Measurements from ENCODE around the gene MAS1L.

Gene MAS1L

DNA sequence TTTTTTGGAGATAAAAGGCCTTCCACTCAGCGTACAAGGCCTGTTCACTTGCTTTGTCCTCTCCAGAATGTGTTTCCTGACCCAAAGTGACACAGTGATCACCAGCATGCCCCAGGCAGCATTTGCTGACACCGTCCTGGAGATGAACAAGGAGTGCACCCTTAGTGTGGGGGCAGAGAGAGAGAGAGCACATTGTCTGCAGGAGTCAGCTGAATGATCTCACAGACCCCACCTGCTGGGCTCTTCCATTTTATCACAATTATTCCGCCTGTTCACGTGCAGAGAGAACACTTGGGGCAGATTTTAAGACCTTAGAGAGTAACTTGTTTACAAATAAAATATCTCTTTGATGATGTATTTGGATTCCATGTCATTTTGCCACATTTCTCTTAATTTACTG lies 22.4 kb upstream of the MAS1L start:
- no peak for DNase-seq

DNA sequence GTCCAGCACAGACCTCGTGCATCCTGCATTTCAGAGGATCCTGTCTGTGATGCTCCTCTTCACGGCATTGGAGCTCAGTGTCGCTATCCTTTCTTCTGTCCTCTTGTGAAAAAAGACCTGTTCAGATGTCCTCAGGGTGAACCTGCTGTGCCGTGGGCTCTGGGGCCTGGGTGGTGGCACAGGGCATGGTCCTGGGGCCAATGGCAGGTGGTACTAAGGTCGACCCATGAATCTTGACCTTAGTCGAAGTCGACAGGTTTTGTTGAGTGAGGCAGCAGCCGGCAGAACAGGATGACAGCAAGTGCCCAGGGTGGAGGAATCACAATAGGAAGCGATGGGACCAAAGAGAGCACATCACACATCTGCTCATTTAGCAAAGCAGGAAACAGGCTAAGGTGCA lies 22.0 kb upstream of the MAS1L start:
- DNase-seq = no peak

DNA sequence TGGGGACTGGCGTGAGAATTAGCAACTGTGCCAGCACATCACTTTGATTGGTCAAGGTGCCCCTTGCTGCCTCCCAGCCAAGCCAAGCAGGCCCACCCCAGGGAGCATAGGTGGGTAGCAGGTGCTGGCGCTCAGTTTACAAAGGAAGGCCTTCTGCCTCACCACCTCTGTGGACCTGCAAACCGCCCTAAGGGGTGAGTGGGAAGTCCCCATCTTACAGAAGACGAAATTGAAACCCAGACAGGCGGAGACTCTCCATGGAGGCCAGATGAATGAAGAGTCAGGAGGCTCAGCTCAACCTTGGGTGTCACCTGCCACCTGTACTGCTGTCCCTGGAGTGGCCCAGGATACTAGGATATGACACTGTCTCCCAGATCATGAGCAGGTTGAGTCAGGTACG lies 21.5 kb upstream of the MAS1L start:
- DNase-seq = no peak

DNA sequence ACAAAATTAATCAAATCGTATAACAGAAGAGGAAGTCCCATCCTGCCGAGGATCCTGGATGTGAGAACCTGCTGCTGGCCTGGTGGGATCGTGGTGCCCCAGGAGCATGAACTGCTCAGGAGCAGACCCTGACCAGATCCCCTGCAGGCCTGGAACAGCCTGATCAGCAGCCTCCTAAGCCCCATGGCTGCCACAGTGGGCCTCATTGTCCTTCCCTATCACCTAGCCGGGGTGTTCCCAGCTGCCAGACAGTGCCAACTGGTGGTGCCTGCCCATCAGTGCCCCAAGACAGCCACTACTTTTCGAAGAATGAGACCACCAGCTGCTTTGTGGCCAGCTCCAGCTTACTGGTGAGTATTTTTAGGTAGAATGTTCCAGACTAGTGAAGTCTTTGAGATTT lies 19.6 kb upstream of the MAS1L start:
- DNase-seq = no peak

DNA sequence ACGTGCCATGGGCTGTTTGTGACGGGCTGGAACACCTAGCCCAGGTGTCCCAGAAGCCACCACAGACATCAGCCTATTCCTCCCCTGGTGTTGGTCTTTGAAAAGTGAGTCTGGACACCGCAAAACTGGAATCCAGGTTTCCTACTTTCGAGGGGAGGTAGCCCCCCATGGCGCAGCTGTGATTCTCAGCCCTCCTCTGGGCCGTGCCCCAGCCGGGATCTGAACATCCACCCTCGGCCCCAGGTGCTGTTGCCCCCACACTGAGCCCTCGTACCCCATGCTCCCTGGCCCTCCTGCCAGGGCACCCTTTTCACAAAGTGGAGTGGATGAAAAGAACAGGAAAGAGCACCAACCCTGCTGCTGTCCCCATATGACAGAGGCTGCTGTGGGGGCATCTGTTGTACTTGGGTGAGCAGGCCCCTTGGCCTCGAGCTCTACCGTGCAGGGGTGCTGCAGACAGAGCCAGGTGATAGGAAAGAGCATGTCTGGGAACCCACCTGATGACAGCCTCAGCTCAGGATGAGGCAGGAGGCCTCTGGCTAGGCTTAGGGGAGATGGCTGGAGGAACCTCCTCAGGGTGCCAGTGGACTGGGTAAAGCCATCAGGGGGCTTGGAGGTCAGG lies 18.8 kb upstream of the MAS1L start:
- DNase-seq = no peak

DNA sequence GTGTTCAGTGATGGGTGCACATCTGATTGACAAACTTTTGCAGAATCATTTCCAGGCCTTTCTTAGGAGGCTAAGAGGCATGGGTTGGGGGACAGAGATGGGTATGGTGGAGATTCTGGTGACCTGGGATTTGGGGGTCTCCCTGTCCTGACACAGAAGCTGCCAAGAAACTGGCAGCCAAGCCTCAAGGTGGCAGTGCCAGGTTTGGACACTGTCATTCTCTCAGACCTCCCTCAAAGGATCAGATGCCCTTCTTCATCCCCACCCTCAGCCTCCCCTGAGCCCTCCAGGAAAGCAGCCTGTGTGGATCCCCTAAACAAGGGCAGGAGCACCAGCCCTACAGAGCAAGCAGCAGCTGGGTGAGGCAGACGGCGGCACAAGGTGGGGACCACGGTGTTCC lies 18.1 kb upstream of the MAS1L start:
- no peak for DNase-seq

DNA sequence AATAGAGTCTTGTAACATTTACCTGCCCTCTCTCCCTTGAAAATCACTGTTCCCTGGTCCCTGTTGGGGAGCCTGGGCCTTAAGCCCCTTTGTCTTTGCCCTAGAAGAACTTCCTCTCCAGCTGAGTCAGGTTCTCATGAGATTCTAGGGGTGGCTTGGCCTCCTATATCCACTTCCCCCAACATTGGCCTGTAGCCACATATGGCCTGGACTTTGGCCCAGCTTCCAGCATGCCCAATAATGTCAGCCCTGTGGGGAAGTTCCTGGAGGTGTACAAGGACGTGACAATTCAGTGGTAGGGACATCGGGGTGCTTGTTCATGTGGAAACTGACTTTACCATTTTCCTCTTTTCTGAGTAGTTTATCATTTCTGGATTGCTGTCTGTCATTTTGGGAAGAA lies 17.2 kb upstream of the MAS1L start:
- no peak for DNase-seq

DNA sequence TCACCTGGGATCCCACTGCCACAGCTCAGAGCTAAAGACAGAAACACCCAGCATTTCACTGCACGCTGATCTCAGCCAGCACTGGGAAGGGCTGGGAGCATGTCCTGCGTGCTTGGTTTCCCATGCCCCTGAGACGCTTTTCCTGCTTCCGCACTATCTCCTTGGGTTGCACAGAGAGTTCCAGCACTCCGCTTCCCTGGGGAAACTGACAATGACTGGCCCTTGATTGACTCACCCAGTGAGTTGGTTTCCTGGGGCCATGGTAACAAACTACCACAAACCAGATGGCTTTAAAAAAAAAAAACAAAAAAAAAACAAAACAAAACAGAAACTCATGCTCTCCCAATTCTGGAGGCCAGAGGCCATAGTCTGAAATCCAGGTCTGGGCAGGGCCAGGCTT lies 14.8 kb upstream of the MAS1L start:
- no peak for DNase-seq

DNA sequence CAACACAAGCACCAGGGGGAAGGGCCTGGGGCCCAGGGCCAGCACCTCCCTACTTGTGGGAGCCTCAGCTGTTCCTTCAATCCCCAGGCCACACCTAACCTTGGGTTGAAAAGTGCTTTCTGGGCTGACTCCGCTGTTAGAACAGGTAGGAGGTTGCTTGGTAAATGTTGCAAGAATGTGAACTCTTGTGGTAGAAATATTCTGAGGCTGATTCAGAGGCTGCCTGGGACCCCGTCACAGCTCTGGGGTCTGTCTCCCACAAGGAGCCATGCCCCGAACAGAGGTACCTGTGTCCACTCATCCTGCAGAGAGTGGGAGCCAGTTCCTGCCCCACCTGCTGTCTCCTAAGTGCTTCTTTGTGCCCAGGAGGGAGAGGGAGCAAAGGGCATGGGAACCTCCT lies 14.4 kb upstream of the MAS1L start:
- DNase-seq = no peak

DNA sequence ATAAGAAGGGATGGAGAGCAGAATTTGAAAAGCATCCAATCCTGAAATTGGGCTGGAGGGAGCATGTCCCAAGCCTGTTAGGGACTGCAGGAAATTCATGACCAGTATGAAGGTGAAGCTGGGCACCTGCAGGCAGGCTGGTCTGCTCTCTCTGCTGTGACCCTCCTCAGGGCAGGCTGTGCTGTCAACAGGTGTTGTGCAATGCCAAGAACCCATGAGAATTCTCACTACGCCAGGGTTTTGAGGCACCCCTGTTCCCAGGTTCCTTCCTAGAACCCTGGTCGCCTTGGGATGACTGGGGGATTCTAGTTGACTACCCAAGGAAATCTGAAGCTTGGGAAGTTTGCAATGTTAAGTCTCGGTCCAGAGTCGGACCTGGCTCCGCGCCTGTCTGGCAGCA lies 13.3 kb upstream of the MAS1L start:
- no peak for DNase-seq

DNA sequence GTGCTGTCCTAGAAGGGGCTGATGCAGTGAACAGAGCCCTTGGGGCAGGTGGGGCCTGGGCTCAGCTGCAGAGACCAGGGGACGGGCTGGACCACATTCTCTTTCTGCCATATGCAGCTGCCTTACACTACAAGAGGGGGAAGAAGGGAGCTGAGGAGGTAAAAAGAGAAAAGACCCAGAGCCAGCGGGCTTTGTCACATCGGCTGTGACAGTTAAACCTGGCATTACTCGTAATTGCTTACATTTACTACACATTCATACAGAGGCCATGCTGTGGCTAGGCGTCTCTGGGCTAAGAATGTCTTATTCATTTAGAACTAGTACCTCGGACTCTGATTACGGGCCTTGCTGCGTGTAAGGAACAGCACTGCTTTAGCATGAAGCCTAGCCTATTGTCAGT lies 12.8 kb upstream of the MAS1L start:
- no peak for DNase-seq

DNA sequence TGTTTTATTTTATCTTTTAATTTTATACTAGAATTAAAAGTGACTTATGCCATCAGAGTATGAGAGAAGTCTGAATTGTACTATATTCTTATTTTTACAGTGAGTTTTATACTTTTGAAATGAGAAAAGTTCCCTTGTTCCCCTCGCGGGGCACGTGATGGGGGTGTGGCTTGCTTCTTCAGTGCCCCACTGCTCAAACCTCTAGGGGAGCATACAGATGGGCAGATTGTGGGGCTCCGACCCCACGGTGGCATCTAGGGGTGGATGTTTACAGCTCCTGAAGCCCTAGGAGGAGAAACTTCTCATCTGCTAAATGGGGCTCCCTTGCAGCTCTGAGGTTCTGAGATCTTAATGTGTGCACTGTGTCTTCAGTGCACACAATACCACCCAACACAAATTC lies 11.9 kb upstream of the MAS1L start:
- no peak for DNase-seq

DNA sequence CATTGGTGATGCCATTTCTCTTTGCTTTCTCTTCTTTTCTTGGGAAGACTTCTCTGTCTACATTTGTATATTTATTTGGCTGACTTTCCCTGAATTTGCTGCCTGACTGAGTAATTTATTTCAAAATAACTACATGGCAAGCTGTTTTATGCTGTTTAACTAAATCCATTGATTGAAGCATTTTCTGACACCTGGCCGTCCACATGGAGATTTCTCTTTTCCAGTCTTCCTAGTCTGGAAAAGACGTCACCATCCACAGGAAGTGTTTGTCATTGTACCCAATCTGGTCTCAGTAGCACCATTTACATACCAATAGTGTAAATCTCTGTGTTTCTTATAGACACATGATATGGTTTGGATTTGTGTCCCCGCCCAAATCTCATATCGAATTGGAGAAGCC lies 9.2 kb upstream of the MAS1L start:
- no peak for DNase-seq

DNA sequence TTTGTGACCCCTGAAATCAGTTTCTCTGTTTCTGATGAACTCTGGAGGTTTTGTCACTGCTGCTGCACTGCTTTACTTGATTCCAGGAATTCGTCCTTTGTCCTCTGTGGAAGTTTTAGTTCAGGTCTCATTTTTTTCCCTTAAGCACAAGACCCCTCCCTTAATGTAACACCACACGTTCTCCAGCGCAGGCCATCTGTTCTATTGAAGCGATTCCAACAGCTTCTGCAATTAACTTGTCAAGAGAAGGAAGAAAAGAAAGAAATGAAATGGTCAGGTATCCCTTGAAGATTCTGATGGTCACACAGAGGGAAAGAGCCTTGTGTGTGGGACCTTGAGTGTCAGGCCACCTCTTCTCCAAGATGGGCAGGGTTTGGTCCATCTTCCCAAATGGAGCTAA lies 7.8 kb upstream of the MAS1L start:
- no peak for DNase-seq

DNA sequence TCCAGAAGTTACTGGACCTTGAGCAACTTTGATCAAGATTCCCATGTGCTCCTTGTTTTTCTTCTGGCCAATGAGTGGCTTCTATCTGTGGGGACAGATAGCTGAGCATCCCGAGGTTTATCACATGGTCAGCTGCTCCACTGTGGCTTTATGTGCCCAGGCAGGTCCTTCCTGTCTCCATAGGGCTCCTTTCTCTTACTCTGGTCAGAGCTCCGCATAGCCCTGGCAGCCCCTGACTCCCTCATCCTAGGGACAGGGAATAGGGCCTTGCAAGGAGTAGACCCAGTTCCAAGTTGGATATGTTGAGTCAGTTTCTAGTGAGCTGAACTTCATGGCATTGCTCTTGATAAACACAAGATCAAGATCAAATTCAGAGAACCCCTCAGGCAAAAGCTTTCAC lies 6.4 kb upstream of the MAS1L start:
- DNase-seq = no peak

DNA sequence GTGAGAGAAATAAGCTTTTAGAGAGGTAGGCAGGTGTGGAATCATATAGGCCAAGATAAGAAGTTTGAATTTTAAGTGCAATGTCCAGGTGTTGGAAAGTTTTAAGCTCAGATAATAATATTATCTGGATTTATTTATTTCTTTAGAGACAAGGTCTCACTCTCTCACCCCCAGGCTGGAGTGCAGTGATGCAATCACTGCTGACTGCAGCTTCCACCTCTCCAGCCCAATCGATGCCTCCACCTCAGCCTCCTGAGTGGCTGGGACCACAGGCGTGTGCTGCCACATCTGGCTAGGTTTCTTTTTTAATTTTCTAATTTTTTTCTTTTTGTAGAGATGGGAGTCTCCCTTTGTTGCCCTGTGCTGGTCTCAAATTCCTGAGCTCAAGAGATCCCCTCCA lies 5.5 kb upstream of the MAS1L start:
- no peak for DNase-seq

DNA sequence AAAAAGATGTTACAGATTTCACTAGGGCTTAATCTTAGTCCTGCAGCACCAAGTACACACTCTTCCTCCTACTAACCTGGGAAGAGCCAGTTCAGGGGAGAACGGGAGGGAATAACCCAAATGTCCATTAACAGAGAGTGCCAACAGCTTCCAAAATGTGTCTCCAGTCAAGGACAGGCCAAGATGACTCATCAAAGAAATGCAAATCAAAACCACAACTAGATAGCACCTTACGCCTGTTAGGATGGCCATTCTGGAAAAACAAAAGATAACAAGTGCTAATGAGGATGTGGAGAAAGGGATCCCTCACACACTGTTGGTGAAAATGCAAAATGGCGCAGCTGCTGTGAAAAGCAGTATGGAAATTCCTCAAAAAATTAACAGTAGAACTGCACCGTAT lies 3.8 kb upstream of the MAS1L start:
- DNase-seq = no peak

DNA sequence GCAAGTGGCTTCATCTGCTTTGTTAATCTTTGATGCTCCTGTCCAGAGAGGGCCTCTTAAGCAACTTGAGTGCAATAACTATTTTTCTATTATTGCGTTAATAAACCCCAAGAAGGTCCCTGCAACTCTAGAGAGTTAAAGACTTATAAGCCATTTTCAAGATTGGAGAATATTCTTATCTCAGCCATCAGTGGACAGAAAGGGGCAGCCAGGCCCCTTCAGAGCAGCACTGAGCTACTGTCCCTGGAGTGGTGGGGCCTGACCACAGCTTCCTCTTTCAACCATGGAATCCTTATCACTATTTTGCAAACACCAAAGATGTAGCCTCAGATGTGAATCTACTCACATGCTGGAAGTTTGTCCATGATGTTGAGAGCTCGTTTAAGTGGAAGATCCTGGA lies 2.8 kb upstream of the MAS1L start:
- DNase-seq = no peak

DNA sequence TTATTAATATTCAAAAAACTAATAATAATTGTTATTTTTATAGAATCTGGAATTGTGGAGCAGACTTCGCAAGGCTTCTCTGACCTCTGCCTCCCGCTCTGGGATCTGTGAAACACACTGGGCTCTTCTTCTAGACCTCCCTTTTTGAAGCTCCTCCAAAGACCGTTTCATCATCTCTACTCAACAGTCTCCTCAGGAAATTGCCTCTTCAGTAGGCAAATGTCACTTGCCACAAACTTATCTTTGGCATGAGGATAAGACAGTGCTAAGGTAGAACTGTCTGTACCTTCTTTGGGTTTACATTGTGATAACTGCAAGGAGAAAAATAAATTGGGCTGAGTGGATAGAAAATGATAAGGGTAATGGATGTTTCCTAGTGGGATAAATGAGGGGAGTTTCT lies 2.3 kb upstream of the MAS1L start:
- DNase-seq = no peak

DNA sequence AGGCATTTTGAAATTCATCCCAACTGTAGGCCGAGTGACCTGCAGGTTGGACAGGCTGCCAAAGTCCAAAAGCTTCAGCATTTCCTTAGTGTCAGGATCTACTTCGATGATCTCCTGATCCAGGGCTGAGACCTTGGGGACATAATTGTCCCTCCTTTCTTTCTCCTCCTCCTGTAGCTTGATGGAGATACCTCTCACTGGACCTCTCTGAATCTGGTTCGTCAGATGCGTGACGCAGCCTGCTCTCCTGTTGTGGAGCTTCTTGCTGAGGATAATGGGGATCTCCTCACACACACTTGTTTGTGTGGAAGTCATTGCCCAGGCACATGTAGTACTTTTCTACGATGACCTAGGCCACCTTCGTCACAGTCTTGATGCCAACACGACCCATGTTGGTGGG lies 1.5 kb upstream of the MAS1L start:
- no peak for DNase-seq

DNA sequence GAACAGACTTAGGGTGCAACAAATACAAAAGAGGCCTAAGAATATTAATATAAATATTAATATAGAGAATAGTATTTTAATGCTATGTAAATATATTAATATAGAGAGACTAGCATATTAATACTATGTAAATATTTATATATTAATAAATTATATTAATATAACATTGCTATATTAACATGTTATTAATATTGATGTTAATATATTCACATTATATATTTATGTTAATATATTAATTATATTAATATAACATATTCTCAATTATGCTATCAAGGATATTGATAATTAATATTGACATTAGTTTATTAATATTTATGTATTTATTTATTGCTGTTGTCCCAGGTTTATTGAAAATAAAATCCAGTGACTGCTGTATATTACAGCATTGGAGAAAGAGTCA lies 1.1 kb upstream of the MAS1L start:
- DNase-seq = no peak

DNA sequence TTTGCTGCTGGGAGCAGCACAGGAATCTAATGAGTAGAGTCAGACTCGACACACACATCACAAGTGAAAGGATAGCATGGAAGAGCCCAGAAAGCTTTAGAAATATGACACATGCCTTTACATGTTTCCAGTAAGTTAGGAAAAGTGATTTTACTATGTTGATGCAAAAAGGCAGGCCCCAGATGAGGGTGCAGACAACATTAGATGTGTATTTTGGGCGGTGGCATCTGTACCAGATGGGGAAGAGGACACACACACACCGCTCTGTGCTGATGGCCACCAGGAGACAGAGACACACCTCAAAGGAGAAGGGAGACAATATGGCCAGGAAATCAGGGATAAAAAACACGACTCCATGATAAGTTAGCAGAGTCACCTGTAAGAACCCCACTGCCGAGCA lies 625 bp downstream of the MAS1L start:
- no peak for DNase-seq

DNA sequence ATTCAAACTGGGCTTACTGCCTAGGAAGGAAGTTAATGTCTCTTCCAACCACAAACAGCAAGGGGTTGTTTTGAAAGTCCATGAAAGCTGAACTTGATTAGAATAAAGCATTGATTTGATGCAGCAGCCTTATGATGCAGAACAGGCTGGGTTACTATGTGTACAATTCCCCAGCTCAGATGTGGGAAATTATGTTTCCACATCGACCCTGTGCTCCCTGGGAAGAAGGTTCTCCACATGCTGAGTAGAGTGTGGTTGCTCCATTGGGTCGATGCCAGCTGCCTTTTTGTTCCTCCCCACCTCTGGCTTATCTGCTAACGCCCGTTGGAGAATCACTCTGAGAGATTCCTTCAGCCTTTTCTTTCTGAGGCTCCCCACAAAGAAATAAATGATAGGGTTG lies 1.2 kb downstream of the MAS1L start:
- no peak for DNase-seq

DNA sequence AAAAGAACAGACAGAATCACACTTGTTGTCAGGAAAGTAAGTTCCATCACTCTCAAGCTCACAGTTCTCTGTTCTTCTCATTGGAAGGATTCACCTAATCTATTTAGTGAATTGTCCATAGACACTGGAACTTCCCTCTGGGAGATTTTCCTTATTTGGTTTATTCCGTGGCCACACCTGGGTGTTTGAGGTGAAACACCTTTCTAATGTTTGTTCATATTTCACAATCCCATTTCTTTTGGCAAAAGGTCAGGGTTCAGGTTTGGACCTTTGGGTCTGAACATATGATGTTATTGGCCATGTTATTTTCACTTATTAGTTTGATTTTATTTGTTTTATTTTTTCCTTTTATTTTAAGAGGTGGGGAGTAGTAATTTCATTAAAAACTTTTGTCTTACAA lies 4.0 kb downstream of the MAS1L start:
- DNase-seq = no peak

DNA sequence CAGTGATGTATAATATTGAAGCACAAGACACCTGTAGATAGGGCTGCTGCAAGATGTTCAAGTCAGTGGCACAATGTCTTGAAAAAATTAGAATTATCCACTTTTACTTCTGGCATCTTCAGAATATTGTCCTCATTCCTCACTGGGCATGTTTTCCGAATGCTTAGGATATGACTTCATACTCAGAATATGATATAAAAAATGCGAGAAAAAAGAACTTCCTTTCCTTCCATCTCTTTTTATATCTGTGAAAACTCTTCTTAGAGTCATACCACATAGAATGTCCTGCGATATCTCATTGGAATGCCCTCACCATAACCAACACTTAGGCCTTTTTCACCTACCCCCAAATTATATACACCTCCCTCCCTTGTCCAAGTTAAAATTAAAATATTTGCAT lies 4.6 kb downstream of the MAS1L start:
- DNase-seq = no peak

DNA sequence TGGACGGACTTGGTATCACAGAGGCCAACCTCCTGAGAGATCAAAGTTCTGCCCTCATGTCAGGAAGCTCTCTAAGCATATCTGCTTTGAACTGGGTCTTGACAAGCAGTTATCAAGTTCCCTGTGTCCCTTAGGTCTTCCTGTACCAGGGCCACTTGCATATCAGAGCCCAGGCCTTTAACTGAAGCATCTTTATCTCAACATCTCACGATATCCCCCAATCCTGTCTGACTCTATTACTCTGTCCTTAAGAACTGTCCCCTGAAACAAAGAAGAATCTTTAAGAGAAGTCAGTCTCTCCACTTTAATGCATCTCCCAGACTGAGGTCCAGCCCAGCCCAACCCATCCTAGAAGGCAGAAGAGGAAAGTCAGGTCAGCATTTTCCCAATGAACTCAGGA lies 8.2 kb downstream of the MAS1L start:
- DNase-seq = no peak

Data from bone marrow (tissue), 2 donors.